ENCODE results near the gene CAPN13. TPM values are rescaled to one million over a fixed set of nuclear protein-coding genes. Genes with fewer than 3 reads are reported as not detected.

CAPN13 gene
- total RNA-seq, 3 donors from 2014 or later, result 33.8 to 44.6 TPM; not detected in 1

GRCh38 chr2:30736461-30737325, 70.6 kb downstream of the CAPN13 start:
- H3K36me3 ChIP-seq, result no peaks in the 10 kb centered on the region
- TF ChIP-seq POLR2AphosphoS5 (IDR thresholded peaks at IDR 0.05) (no peak), POLR2A (IDR thresholded peaks at IDR 0.05) (no peak)
- TF ChIP-seq, protein P1, sequence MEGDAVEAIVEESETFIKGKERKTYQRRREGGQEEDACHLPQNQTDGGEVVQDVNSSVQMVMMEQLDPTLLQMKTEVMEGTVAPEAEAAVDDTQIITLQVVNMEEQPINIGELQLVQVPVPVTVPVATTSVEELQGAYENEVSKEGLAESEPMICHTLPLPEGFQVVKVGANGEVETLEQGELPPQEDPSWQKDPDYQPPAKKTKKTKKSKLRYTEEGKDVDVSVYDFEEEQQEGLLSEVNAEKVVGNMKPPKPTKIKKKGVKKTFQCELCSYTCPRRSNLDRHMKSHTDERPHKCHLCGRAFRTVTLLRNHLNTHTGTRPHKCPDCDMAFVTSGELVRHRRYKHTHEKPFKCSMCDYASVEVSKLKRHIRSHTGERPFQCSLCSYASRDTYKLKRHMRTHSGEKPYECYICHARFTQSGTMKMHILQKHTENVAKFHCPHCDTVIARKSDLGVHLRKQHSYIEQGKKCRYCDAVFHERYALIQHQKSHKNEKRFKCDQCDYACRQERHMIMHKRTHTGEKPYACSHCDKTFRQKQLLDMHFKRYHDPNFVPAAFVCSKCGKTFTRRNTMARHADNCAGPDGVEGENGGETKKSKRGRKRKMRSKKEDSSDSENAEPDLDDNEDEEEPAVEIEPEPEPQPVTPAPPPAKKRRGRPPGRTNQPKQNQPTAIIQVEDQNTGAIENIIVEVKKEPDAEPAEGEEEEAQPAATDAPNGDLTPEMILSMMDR (IDR thresholded peaks at IDR 0.05), result no peak
- H3K4me1 ChIP-seq, result peaks cover 0 to 6% of the 10 kb centered on the region in 2 donors
- no peaks in the 10 kb centered on the region for H3K9me3 ChIP-seq
- no peaks in the 10 kb centered on the region for H3K27me3 ChIP-seq
- intact Hi-C loops (cut with DNase I; ENCODE audit: low total_unique reads), result no loop called here
- H3K4me3 ChIP-seq, result no peak overlapping the region
- no peak for DNase-seq (ENCODE audit: low spot score in 2 of 2)
- H3K27ac ChIP-seq, result no peak overlapping the region

- TF ChIP-seq, protein P1 (IDR thresholded peaks at IDR 0.05), result no peak
- no peak for TF ChIP-seq POLR2A (IDR thresholded peaks at IDR 0.05)
- TF ChIP-seq POLR2AphosphoS5 (IDR thresholded peaks at IDR 0.05), result no peak
- Histone ChIP-seq H3K4me1 (no peaks in the 10 kb centered on the region), H3K27ac (no peak overlapping the region), H3K36me3 (no peaks in the 10 kb centered on the region), H3K27me3 (no peaks in the 10 kb centered on the region), H3K9me3 (no peaks in the 10 kb centered on the region), H3K4me3 (no peak overlapping the region)
- no peak for DNase-seq (ENCODE audit: low spot score in 2 of 2)
- intact Hi-C loops (cut with DNase I; ENCODE audit: low total_unique reads), result no loop called here
These were observed 73.2 kb downstream of the CAPN13 start for GRCh38 chr2:30733876-30734520.

GRCh38 chr2:30732876-30733275, 74.4 kb downstream of the CAPN13 start:
- TF ChIP-seq, protein P1 (IDR thresholded peaks at IDR 0.05), result no peak
- TF ChIP-seq POLR2AphosphoS5 (IDR thresholded peaks at IDR 0.05) (no peak), POLR2A (IDR thresholded peaks at IDR 0.05) (no peak)
- no peaks in the 10 kb centered on the region for H3K27me3 ChIP-seq
- intact Hi-C loops (cut with DNase I; ENCODE audit: low total_unique reads), result no loop called here
- no peaks in the 10 kb centered on the region for H3K36me3 ChIP-seq
- H3K4me1 ChIP-seq, result no peaks in the 10 kb centered on the region
- no peak overlapping the region for H3K27ac ChIP-seq
- DNase-seq (ENCODE audit: low spot score in 2 of 2), result no peak
- no peaks in the 10 kb centered on the region for H3K9me3 ChIP-seq
- no peak overlapping the region for H3K4me3 ChIP-seq

- H3K4me1 ChIP-seq, result no peaks in the 10 kb centered on the region
- H3K9me3 ChIP-seq, result no peaks in the 10 kb centered on the region
- no peaks in the 10 kb centered on the region for H3K36me3 ChIP-seq
- no peak overlapping the region for H3K27ac ChIP-seq
- DNase-seq (ENCODE audit: low spot score in 2 of 2), result no peak
- H3K4me3 ChIP-seq, result no peak overlapping the region
- intact Hi-C loops (cut with DNase I; ENCODE audit: low total_unique reads), result no loop called here
- TF ChIP-seq POLR2A (IDR thresholded peaks at IDR 0.05), result no peak
- TF ChIP-seq POLR2AphosphoS5 (IDR thresholded peaks at IDR 0.05), result no peak
- TF ChIP-seq, protein P1 (IDR thresholded peaks at IDR 0.05), result no peak
- no peaks in the 10 kb centered on the region for H3K27me3 ChIP-seq
These were observed 74.9 kb downstream of the CAPN13 start for GRCh38 chr2:30732376-30732775.

- H3K27me3 ChIP-seq, result no peaks in the 10 kb centered on the region
- H3K4me1 ChIP-seq, result no peaks in the 10 kb centered on the region
- no peak overlapping the region for H3K4me3 ChIP-seq
- no peaks in the 10 kb centered on the region for H3K36me3 ChIP-seq
- no peak overlapping the region for H3K27ac ChIP-seq
- no peak for TF ChIP-seq POLR2A (IDR thresholded peaks at IDR 0.05)
- TF ChIP-seq, protein P1 (IDR thresholded peaks at IDR 0.05), result no peak
- no peak for TF ChIP-seq POLR2AphosphoS5 (IDR thresholded peaks at IDR 0.05)
- intact Hi-C loops (cut with DNase I; ENCODE audit: low total_unique reads), result no loop called here
- no peaks in the 10 kb centered on the region for H3K9me3 ChIP-seq
- DNase-seq (ENCODE audit: low spot score in 2 of 2), result no peak
These were observed 75.5 kb downstream of the CAPN13 start for GRCh38 chr2:30731706-30732105.

Measured in breast epithelium (tissue), 4 donors.